Transverse colon (tissue), 4 donors: ENCODE measurements around the gene MAS1L. TPM values are rescaled to one million over a fixed set of nuclear protein-coding genes. Genes with fewer than 3 reads are reported as not detected.

Experiments used
- DNase-seq: peaks from one replicate; pipeline ENCODE4 v3.0.0-alpha.2; 2019
- H3K27ac ChIP-seq, 4 donors: fragments of 200-600 bp; sonication (generic); 2 replicates each; pipeline ENCODE4 v1.5.1; 2016 to 2018; ENCODE audit warnings: inconsistent platforms in 4 of 4
- H3K27me3 ChIP-seq: fragments of 200-600 bp; sonication (generic); 2 replicates; pipeline ENCODE4 v1.5.1; 2017; ENCODE audit warnings: inconsistent platforms
- H3K36me3 ChIP-seq, 4 donors: fragments of 200-600 bp; sonication (generic); 2 replicates each; pipeline ENCODE4 v1.5.1; 2017 to 2019; ENCODE audit warnings: inconsistent platforms in 4 of 4
- H3K4me1 ChIP-seq, 4 donors: fragments of 200-600 bp; sonication (generic); 2 replicates each; pipeline ENCODE4 v1.5.1; 2017 to 2020; ENCODE audit warnings: inconsistent platforms in 4 of 4
- H3K4me3 ChIP-seq, 4 donors: fragments of 200-600 bp; sonication (generic); 1 replicate in 1 of 4; 2 replicates in 3 of 4; pipeline versions ENCODE4 v1.5.1 to v1.6.1; 2017 to 2019; ENCODE audit warnings: inconsistent platforms in 4 of 4
- H3K9me3 ChIP-seq, 2 donors: fragments of 200-600 bp; sonication (generic); 2 replicates each; pipeline ENCODE4 v1.5.1; 2017 to 2019; ENCODE audit warnings: inconsistent platforms in 2 of 2
- CTCF ChIP-seq, 5 experiments: fragments of 200-600 bp in 3 of 5; fragments of 450-650 bp in 2 of 5; sonication (generic) in 3 of 5; IDR thresholded peaks; 1 replicate in 2 of 5; 2 replicates in 3 of 5; pipeline ENCODE4 v1.5.1; 2016 to 2017; ENCODE audit warnings: antibody characterized with exemption in 5 of 5, inconsistent platforms in 3 of 5, mild to moderate bottlenecking in 2 of 5, moderate library complexity in 1 of 5
- EP300 ChIP-seq: sonication (generic); formaldehyde crosslinking; IDR thresholded peaks from one replicate; pipeline ENCODE4 v1.6.1; 2017; ENCODE audit warnings: antibody characterized with exemption, low read depth
- POLR2A ChIP-seq: fragments of 450-650 bp; IDR thresholded peaks from one replicate; pipeline ENCODE4 v1.6.1; 2016; ENCODE audit warnings: antibody characterized with exemption, mild to moderate bottlenecking, moderate library complexity
- POLR2AphosphoS5 ChIP-seq, 3 donors: sonication (generic); formaldehyde crosslinking; IDR thresholded peaks; one replicate each; pipeline ENCODE4 v1.6.1; 2016; ENCODE audit warnings: antibody characterized with exemption in 3 of 3
- WGBS, 2 donors: methylation state at CpG; one replicate each; pipeline ENCODE4 v1.1.5; 2018; ENCODE audit warnings: low coverage in 1 of 2; 5-methylcytosine and 5-hydroxymethylcytosine counted together
- in situ Hi-C, 4 donors: fragments of 200-750 bp; cut with MboI; loops; one replicate each; pipeline versions ENCODE4 v1.15.0 to v1.15.1; 2017; ENCODE audit warnings: low sequenced_read_pairs in 3 of 4, low pct_ligation_motif_present in 1 of 4, low pct_unique_long_range_greater_than_20kb in 1 of 4
- intact Hi-C: fragments of 100-400 bp; cut with DNase I; formaldehyde crosslinking; loops from one replicate; pipeline ENCODE4 v1.15.1; 2023; ENCODE audit warnings: low total_unique reads
- total RNA-seq, 4 donors: library from RNA; depleted of rRNA; stranded (reverse); fragments of >200 nt; gene quantifications; one replicate each; pipeline ENCODE4 v1.1.0, GENCODE V29; 2016

Gene MAS1L
- total RNA-seq, 4 donors from 2014 or later, result not detected

- 78 to 82% methylated on average over 1 of the region's 1 CpG for WGBS, 2 donors
- no peaks in the 10 kb centered on the region for H3K9me3 ChIP-seq
- H3K27ac ChIP-seq, result no peak overlapping the region
- no peak overlapping the region for H3K4me3 ChIP-seq
- H3K27me3 ChIP-seq, result no peaks in the 10 kb centered on the region
- DNase-seq, result no peak
- H3K36me3 ChIP-seq, result no peaks in the 10 kb centered on the region
- intact Hi-C loops (no loop called here), in situ Hi-C loops (no loop called here)
- no peaks in the 10 kb centered on the region for H3K4me1 ChIP-seq
- no peak for TF ChIP-seq EP300
- TF ChIP-seq POLR2A, result no peak
- TF ChIP-seq POLR2AphosphoS5 (IDR thresholded peaks at IDR 0.05), result no peak
Measured at GRCh38 chr6:29527126-29527525, 39.4 kb upstream of the MAS1L start.

GRCh38 chr6:29525311-29525639 lies 37.5 kb upstream of the MAS1L start:
- intact Hi-C loops, result no loop called here
- Histone ChIP-seq H3K4me3 (no peak overlapping the region), H3K27ac (no peak overlapping the region), H3K27me3 (no peaks in the 10 kb centered on the region), H3K9me3 (no peaks in the 10 kb centered on the region), H3K36me3 (no peaks in the 10 kb centered on the region), H3K4me1 (no peaks in the 10 kb centered on the region)
- in situ Hi-C loops, result no loop called here
- DNase-seq, result no peak
- TF ChIP-seq POLR2AphosphoS5 (IDR thresholded peaks at IDR 0.05), result no peak
- no peak for TF ChIP-seq POLR2A
- no peak for TF ChIP-seq CTCF (IDR thresholded peaks at IDR 0.05)
- no peak for TF ChIP-seq EP300
- 0 to 31% methylated on average over 1 of the region's 1 CpG for WGBS, 2 donors

GRCh38 chr6:29524444-29525310 lies 36.9 kb upstream of the MAS1L start:
- in situ Hi-C loops (no loop called here), intact Hi-C loops (no loop called here)
- no peak for DNase-seq
- Histone ChIP-seq H3K9me3 (no peaks in the 10 kb centered on the region), H3K4me3 (no peak overlapping the region), H3K4me1 (no peaks in the 10 kb centered on the region), H3K27me3 (no peaks in the 10 kb centered on the region), H3K36me3 (no peaks in the 10 kb centered on the region), H3K27ac (no peak overlapping the region)
- WGBS, 2 donors, result 51 to 56% methylated on average over 7 of the region's 7 CpGs
- no peak for TF ChIP-seq EP300

- no peak overlapping the region for H3K27ac ChIP-seq
- WGBS, 2 donors, result 68 to 75% methylated on average over 2 of the region's 2 CpGs
- intact Hi-C loops, result no loop called here
- H3K4me1 ChIP-seq, result no peaks in the 10 kb centered on the region
- H3K9me3 ChIP-seq, result no peaks in the 10 kb centered on the region
- no peaks in the 10 kb centered on the region for H3K27me3 ChIP-seq
- DNase-seq, result no peak
- TF ChIP-seq POLR2AphosphoS5 (IDR thresholded peaks at IDR 0.05), result no peak
- no peak for TF ChIP-seq CTCF (IDR thresholded peaks at IDR 0.05)
- no peak for TF ChIP-seq POLR2A
- no peak for TF ChIP-seq EP300
- in situ Hi-C loops, result no loop called here
- H3K4me3 ChIP-seq, result no peak overlapping the region
- H3K36me3 ChIP-seq, result no peaks in the 10 kb centered on the region
Measured at GRCh38 chr6:29524044-29524443, 36.3 kb upstream of the MAS1L start.

- DNase-seq, result no peak
- no peak for TF ChIP-seq POLR2AphosphoS5 (IDR thresholded peaks at IDR 0.05)
- no peak for TF ChIP-seq POLR2A
- TF ChIP-seq EP300, result no peak
- TF ChIP-seq CTCF (IDR thresholded peaks at IDR 0.05), result no peak
- WGBS, 2 donors, result 67 to 88% methylated on average over 2 of the region's 2 CpGs
- H3K9me3 ChIP-seq, result no peaks in the 10 kb centered on the region
- H3K4me3 ChIP-seq, result no peak overlapping the region
- no peaks in the 10 kb centered on the region for H3K27me3 ChIP-seq
- no peak overlapping the region for H3K27ac ChIP-seq
- H3K36me3 ChIP-seq, result no peaks in the 10 kb centered on the region
- intact Hi-C loops (no loop called here), in situ Hi-C loops (no loop called here)
- no peaks in the 10 kb centered on the region for H3K4me1 ChIP-seq
Measured at GRCh38 chr6:29522227-29522626, 34.5 kb upstream of the MAS1L start.
